BJ (cell line): ENCODE data around the gene NUAK1. TPM values are rescaled to one million over a fixed set of nuclear protein-coding genes. Genes with fewer than 3 reads are reported as not detected.

Experiments used
- CTCF ChIA-PET: fragments of 350-600 bp; formaldehyde crosslinking; extraction: SDS; loops from one replicate; lab custom pipeline; 2021; ENCODE audit warnings: antibody characterized with exemption, inconsistent platforms; lab: Yijun Ruan, JAX
- POLR2A ChIA-PET: fragments of 300-600 bp; sonication (Branson Sonifier 250); formaldehyde crosslinking; extraction: SDS; loops from one replicate; lab custom pipeline; 2021; ENCODE audit warnings: antibody characterized with exemption; lab: Charles Lee
- DNase-seq: peaks from one replicate; pipeline ENCODE4 v3.0.0-alpha.2; 2011; ENCODE audit warnings: low read depth
- H3K27me3 ChIP-seq: 2 replicates; pipeline ENCODE4 v1.6.0; 2011; ENCODE audit warnings: low read length; ENCODE audit not compliant: control insufficient read depth, insufficient read depth
- H3K36me3 ChIP-seq: 2 replicates; pipeline ENCODE4 v1.5.1; 2011; ENCODE audit warnings: low read length; ENCODE audit not compliant: control insufficient read depth, insufficient read depth
- H3K4me3 ChIP-seq: 2 replicates; pipeline ENCODE4 v1.5.1; 2011; ENCODE audit warnings: low read depth, mild to moderate bottlenecking, control low read depth, low read length
- polyA plus RNA-seq: library from polyadenylated mRNA; depleted of rRNA; stranded (reverse); fragments of >200 nt; gene quantifications from 2 replicates; pipeline ENCODE4 v1.2.3, GENCODE V29; 2011
- TF ChIP-seq, protein P1 (sequence below): IDR thresholded peaks from 2 replicates; pipeline ENCODE4 v1.5.1; 2011; ENCODE audit warnings: low read depth, mild to moderate bottlenecking, control low read depth, inconsistent platforms, low read length, moderate library complexity; ENCODE audit not compliant: insufficient read depth

The NUAK1 gene
- polyA plus RNA-seq, 1 experiment: 37.0 TPM

DNA sequence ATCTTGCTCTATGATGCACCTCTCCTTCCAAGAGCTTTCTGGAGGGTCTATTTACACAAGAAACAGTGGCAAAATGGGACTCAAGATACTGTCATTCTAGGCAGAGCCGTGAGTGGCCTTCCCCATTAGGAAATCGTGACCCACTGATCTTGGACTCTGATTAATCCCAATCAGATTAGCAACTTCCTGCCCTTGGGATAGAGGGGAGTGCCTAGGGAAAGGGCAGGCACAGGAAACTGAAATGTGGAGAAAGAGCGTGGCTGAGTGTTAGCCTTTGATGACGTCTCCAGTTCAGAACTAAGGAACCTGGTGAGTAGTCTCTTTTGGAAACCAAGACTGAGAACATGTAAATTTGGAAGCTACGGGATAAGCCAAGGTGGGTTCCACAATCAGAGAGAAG lies 76.1 kb downstream of the NUAK1 start:
- no peaks in the 10 kb centered on the region for H3K27me3 ChIP-seq
- DNase-seq: no peak
- POLR2A ChIA-PET: no interaction called here
- TF ChIP-seq, protein P1, sequence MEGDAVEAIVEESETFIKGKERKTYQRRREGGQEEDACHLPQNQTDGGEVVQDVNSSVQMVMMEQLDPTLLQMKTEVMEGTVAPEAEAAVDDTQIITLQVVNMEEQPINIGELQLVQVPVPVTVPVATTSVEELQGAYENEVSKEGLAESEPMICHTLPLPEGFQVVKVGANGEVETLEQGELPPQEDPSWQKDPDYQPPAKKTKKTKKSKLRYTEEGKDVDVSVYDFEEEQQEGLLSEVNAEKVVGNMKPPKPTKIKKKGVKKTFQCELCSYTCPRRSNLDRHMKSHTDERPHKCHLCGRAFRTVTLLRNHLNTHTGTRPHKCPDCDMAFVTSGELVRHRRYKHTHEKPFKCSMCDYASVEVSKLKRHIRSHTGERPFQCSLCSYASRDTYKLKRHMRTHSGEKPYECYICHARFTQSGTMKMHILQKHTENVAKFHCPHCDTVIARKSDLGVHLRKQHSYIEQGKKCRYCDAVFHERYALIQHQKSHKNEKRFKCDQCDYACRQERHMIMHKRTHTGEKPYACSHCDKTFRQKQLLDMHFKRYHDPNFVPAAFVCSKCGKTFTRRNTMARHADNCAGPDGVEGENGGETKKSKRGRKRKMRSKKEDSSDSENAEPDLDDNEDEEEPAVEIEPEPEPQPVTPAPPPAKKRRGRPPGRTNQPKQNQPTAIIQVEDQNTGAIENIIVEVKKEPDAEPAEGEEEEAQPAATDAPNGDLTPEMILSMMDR: no peak
- CTCF ChIA-PET: interaction anchor here (0.7 kb wide), 1 partner anchor 224 kb away, joined by 3 read pairs; no protein-coding TSS in a partner anchor
- H3K36me3 ChIP-seq: peaks cover 20% of the 10 kb centered on the region
- H3K4me3 ChIP-seq: no peak overlapping the region

DNA sequence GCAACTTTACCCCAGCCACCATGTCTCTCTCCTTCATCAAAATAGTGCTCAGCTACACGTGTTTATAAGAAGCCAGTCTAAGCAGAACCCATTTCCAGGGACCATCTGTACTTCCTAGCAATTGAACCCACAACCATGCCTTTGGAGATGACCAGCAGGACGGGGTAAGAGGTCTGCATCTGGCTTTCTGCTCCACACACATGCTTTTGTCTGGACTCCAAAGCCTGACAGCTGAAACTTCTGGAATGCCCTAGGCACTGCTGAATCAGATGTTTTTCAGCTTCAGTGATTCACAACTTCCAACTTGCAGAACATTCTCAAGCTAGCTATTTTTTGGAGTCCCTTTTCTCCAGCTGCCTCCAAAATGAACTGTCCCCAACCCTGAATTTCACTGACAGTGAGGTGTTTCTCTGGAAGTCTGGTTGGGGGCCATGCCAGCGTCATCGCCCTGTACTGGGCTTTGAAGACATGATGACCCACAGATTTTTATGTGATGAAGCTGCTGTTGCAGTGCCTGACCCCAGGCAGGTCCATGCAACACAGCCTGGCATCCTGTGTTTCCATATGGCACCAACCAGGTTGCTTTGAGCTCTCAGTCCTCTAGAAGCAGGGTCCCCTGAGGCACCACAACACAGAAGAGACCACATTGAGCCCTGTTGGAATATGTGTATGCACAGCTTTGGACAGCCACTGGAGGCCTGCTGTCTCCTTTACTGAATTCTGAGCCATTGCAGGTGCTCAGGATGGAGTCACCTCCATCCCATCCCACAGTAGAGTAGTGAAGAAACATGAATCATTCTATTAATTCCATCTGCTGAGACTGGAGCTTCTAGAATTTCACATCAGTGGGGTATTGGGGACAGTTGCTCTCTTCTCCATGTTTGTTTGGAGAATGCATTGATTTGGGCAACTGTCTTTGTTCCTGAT lies 80.2 kb downstream of the NUAK1 start:
- ChIA-PET CTCF (interaction anchor here (0.6 to 1.8 kb wide), 6 partner anchors 8 to 107 kb away, joined by 3 to 6 read pairs (median 3); no protein-coding TSS in a partner anchor), POLR2A (interaction anchor here (0.9 kb wide), 1 partner anchor 22 kb away, joined by 3 read pairs; no protein-coding TSS in a partner anchor)
- no peaks in the 10 kb centered on the region for H3K27me3 ChIP-seq
- peak; percentile 55 for DNase-seq
- H3K4me3 ChIP-seq: no peak overlapping the region
- no peaks in the 10 kb centered on the region for H3K36me3 ChIP-seq
- TF ChIP-seq, protein P1: no peak

DNA sequence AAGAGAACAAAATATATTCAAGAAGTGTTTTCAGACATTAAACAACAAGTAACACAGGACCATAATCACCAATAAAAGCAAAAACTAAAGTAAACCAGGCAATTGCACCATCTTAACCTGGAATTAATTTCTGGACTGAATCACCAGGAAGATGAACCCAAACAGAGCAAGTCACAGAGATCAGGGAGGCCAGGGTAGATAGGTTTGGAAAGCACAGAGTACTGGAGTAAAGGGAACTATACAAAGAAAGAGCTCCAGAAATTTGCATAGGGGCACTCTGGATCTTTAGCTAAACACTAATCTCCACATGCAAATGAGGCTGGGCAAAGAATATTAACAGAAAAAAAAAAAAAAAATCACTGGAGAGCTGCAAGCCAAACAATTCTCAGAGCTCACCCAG lies 84.7 kb downstream of the NUAK1 start:
- no peaks in the 10 kb centered on the region for H3K27me3 ChIP-seq
- H3K4me3 ChIP-seq: no peak overlapping the region
- H3K36me3 ChIP-seq: no peaks in the 10 kb centered on the region
- TF ChIP-seq, protein P1: no peak
- no peak for DNase-seq
- ChIA-PET POLR2A (no interaction called here), CTCF (interaction anchor here (0.9 to 1.3 kb wide), 3 partner anchors 83 to 634 kb away, joined by 3 to 6 read pairs (median 3); no protein-coding TSS in a partner anchor)

DNA sequence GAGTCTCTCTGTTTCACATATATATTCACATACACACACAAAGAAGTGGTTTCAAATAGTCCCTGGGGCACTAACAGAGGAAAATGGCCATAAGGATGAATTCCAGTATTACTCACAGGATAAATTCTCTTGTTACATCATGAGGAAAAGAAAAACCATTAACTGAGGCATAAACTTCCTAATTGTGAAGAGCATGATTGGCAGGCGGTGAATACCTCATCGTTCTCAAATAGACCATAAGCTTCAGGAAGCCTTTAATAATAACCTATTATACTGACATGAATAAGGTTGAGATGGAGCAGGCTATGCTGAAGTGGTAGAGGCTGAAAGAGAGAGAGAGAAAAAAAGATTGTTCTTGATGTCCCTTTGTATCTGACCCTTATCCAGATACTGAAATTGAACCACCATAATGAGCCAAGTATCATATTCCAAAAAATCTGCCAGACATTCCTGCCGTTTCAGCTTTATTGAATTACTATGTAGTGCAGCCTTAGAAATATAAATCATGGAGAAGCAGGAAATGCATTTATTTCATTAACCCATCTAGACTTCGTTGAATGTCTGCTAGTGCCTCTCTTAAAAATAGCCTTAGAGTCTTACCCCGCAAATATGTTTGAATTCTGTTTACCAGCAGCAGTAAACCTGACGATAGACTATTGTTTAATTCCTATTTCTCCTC lies 86.8 kb downstream of the NUAK1 start:
- Histone ChIP-seq H3K4me3 (no peak overlapping the region), H3K27me3 (no peaks in the 10 kb centered on the region), H3K36me3 (no peaks in the 10 kb centered on the region)
- no peak for DNase-seq
- ChIA-PET POLR2A (no interaction called here), CTCF (no interaction called here)
- TF ChIP-seq, protein P1: no peak

DNA sequence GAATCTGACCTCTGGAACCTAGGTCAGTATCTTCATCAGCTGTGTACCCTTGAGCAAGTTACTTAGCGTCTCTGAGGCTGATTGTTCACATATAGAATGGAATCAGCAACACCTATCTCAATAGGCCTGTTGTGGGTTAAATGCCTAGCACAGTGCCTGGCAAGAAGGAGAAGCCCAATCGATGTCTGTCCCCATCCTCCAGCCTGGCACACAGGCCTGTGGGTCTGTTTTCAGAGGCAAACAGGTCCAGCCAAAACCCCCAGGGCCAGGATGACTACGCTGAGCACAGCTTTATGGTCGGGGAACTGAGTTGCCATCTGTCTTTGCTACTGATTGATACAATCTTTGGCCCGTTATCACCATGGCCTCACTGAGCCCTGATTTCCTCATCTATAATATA lies 89.2 kb downstream of the NUAK1 start:
- POLR2A ChIA-PET: no interaction called here
- H3K27me3 ChIP-seq: no peaks in the 10 kb centered on the region
- CTCF ChIA-PET: no interaction called here
- DNase-seq: no peak
- TF ChIP-seq, protein P1: no peak
- H3K36me3 ChIP-seq: no peaks in the 10 kb centered on the region
- no peak overlapping the region for H3K4me3 ChIP-seq
